ENCODE measurements around the gene PPP1R9A.

The PPP1R9A gene

GRCh38 chr7:95261895-95262415 lies 354.6 kb downstream of the PPP1R9A start:
- Histone ChIP-seq H3K9me2 (replicated peaks; ENCODE audit: low read depth, low read length) (no peaks in the 10 kb centered on the region), H3K4me2 (ENCODE audit: low read depth, low read length, poor library complexity, severe bottlenecking) (no peak overlapping the region), H3F3A (ENCODE audit: low read depth) (no peaks in the 10 kb centered on the region), H2AFZ (ENCODE audit: low read length) (no peak overlapping the region), H4K20me1 (ENCODE audit: insufficient read depth, low read length, poor library complexity, severe bottlenecking) (no peaks in the 10 kb centered on the region), H3K4me1 (ENCODE audit: insufficient read depth, low read length, poor library complexity, severe bottlenecking) (no peaks in the 10 kb centered on the region), H3K4me3 (ENCODE audit: low read length, poor library complexity, severe bottlenecking) (no peak overlapping the region), H3K9ac (ENCODE audit: low read depth, low read length, poor library complexity, severe bottlenecking) (no peak overlapping the region), H3K9me3 (ENCODE audit: insufficient read depth, low read depth, low read length) (no peaks in the 10 kb centered on the region), H3K27me3 (ENCODE audit: insufficient read depth, low read length, poor library complexity, severe bottlenecking) (no peaks in the 10 kb centered on the region), H3K79me2 (ENCODE audit: insufficient read depth, low read length) (no peaks in the 10 kb centered on the region), H3K36me3 (ENCODE audit: insufficient read depth, low read length) (no peaks in the 10 kb centered on the region)
- TF ChIP-seq CTCF (conservative IDR thresholded peaks at IDR 0.05; ENCODE audit: low read length), result no peak
- no peak for TF ChIP-seq EZH2phosphoT487 (IDR thresholded peaks at IDR 0.05; ENCODE audit: borderline replicate concordance)

- H3K36me3 ChIP-seq (ENCODE audit: insufficient read depth, low read length), result no peaks in the 10 kb centered on the region
- H3K9me2 ChIP-seq (replicated peaks; ENCODE audit: low read depth, low read length), result no peaks in the 10 kb centered on the region
- no peaks in the 10 kb centered on the region for H3K4me1 ChIP-seq (ENCODE audit: insufficient read depth, low read length, poor library complexity, severe bottlenecking)
- no peak for TF ChIP-seq CTCF (conservative IDR thresholded peaks at IDR 0.05; ENCODE audit: low read length)
- TF ChIP-seq EZH2phosphoT487 (IDR thresholded peaks at IDR 0.05; ENCODE audit: borderline replicate concordance), result no peak
- H3F3A ChIP-seq (ENCODE audit: low read depth), result no peaks in the 10 kb centered on the region
- H2AFZ ChIP-seq (ENCODE audit: low read length), result no peak overlapping the region
- H3K4me2 ChIP-seq (ENCODE audit: low read depth, low read length, poor library complexity, severe bottlenecking), result no peak overlapping the region
- no peak overlapping the region for H3K9ac ChIP-seq (ENCODE audit: low read depth, low read length, poor library complexity, severe bottlenecking)
- no peaks in the 10 kb centered on the region for H3K79me2 ChIP-seq (ENCODE audit: insufficient read depth, low read length)
- H3K4me3 ChIP-seq (ENCODE audit: low read length, poor library complexity, severe bottlenecking), result no peak overlapping the region
- H3K9me3 ChIP-seq (ENCODE audit: insufficient read depth, low read depth, low read length), result no peaks in the 10 kb centered on the region
- no peaks in the 10 kb centered on the region for H4K20me1 ChIP-seq (ENCODE audit: insufficient read depth, low read length, poor library complexity, severe bottlenecking)
- H3K27me3 ChIP-seq (ENCODE audit: insufficient read depth, low read length, poor library complexity, severe bottlenecking), result no peaks in the 10 kb centered on the region
These were observed 355.5 kb downstream of the PPP1R9A start for GRCh38 chr7:95262875-95263274.

GRCh38 chr7:95263785-95264362 lies 356.5 kb downstream of the PPP1R9A start:
- no peaks in the 10 kb centered on the region for H3K4me1 ChIP-seq (ENCODE audit: insufficient read depth, low read length, poor library complexity, severe bottlenecking)
- no peak overlapping the region for H3K4me2 ChIP-seq (ENCODE audit: low read depth, low read length, poor library complexity, severe bottlenecking)
- no peaks in the 10 kb centered on the region for H3K9me3 ChIP-seq (ENCODE audit: insufficient read depth, low read depth, low read length)
- H3K27me3 ChIP-seq (ENCODE audit: insufficient read depth, low read length, poor library complexity, severe bottlenecking), result no peaks in the 10 kb centered on the region
- H3K4me3 ChIP-seq (ENCODE audit: low read length, poor library complexity, severe bottlenecking), result no peak overlapping the region
- no peak overlapping the region for H3K9ac ChIP-seq (ENCODE audit: low read depth, low read length, poor library complexity, severe bottlenecking)
- no peaks in the 10 kb centered on the region for H3K36me3 ChIP-seq (ENCODE audit: insufficient read depth, low read length)
- H3K79me2 ChIP-seq (ENCODE audit: insufficient read depth, low read length), result no peaks in the 10 kb centered on the region
- H4K20me1 ChIP-seq (ENCODE audit: insufficient read depth, low read length, poor library complexity, severe bottlenecking), result no peaks in the 10 kb centered on the region
- H3K9me2 ChIP-seq (replicated peaks; ENCODE audit: low read depth, low read length), result no peaks in the 10 kb centered on the region
- H2AFZ ChIP-seq (ENCODE audit: low read length), result no peak overlapping the region
- H3F3A ChIP-seq (ENCODE audit: low read depth), result no peaks in the 10 kb centered on the region
- no peak for TF ChIP-seq EZH2phosphoT487 (IDR thresholded peaks at IDR 0.05; ENCODE audit: borderline replicate concordance)
- no peak for TF ChIP-seq CTCF (conservative IDR thresholded peaks at IDR 0.05; ENCODE audit: low read length)
